LNCAP (cell line): ENCODE data around the gene IL4I1.

ENCODE experiments used
- CTCF ChIP-seq: fragments of 450-650 bp; IDR thresholded peaks from 2 replicates; pipeline ENCODE4 v1.5.1; 2017; ENCODE audit warnings: mild to moderate bottlenecking

The IL4I1 gene

DNA sequence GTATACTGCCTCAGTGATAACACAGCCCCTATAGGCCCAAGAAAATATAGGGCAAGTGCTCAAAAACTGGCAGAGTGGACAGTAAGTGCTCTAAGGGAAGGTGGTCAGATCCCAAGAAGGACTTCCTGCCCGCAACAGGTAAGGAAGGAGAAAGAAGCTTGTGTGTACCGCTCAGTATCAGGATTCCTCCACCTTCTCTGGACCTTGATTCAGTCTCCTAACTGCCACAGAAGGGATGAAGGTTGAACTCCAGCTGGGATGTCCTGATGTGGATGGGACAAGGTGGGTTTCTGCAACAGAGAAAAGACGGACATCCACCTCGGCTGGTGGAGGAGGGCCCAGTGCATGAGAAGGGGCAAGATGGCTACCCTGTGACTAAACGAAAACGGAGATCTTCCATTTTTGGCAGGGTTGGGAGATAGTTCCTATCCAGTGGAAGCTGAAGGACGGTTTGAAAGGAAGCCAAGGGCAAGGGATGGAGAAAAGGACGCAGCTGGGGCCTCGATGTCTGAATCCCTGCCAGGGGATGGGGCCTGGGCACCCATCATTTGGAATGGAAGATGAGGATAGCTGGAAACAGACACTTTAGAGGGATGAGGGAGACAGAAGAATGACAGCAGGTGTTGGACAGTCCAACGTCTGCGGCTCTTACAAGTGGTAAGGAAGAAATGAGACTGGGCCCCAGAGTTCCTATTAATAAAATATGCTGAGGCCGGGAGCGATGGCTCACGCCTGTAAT is 31.0 kb upstream of the IL4I1 start:
- TF ChIP-seq CTCF: no peak

DNA sequence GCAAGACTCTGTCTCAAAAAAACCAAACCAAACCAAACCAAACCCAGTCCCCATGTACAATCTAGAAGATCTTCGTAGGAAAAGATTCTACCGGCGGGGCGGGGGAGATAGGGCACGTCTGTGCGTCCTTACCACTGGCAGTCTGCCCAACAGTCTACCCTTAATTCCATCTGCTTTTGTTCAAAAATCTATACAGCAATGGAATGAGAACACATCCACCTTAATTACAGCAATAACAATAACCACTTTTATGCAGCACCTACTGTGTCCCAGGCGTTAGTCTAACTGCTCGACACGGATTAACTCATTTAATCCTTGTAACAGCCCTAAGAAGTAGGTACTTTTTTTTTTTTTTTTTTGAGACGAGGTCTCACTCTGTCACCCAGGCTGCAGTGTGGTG is 29.8 kb upstream of the IL4I1 start:
- TF ChIP-seq CTCF: no peak

- TF ChIP-seq CTCF: no peak
Measured at GRCh38 chr19:49925486-49925885, 28.8 kb upstream of the IL4I1 start.

DNA sequence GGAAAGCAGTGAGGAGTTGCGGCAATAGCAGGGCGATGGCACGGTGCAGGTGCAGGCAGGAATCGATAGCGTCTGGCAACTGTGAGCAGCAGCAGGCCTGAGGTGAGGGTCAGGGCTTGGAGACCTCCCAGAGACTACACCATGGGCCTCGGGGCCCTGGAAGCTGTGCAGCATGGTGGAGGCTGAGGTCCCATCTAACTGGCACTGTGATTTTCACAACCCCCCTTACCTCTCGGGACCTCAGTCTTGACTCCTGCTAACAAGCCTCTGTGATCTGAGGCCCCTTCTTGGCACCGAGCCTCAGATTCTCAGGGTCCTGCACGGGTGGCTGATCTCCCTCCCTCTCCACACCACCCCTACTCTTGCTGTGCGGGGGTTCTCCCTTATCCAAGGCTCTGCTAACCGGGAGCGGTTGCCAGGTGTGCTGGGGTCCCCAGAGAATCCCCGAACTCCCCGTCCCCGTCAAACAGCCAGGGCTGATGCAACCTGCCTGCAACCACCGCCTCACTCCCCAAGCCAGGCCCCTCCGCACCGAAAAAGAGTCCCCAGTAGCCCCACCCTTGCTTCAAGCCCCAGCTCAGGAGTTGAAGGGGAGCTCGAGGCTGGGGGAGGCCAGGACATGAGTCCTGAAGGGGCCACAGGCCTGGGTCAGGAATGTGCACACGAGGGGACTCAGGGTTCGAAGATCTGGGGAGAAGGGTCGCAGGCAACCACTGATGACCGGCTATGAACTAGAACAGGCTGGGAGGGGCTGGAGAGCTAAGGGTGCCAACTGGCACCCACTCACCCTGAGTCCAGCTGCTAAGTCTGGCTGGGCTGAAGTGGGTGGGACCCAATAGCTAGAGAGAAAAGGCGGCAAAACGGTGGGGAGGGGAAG is 27.6 kb upstream of the IL4I1 start:
- no peak for TF ChIP-seq CTCF

- no peak for TF ChIP-seq CTCF
Measured at GRCh38 chr19:49923055-49924003, 26.6 kb upstream of the IL4I1 start.

GRCh38 chr19:49921871-49922795 is 25.4 kb upstream of the IL4I1 start:
- no peak for TF ChIP-seq CTCF
